SKM-1 treated with dmso at 0.1 percent for 144 hours (cell line): ENCODE measurements around the gene ICE1.

Experiments
- DNase-seq: peaks from one replicate; lab custom pipeline; 2025; ENCODE audit not compliant: unreplicated experiment; lab: John Stamatoyannopoulos, UW

Gene ICE1

DNA sequence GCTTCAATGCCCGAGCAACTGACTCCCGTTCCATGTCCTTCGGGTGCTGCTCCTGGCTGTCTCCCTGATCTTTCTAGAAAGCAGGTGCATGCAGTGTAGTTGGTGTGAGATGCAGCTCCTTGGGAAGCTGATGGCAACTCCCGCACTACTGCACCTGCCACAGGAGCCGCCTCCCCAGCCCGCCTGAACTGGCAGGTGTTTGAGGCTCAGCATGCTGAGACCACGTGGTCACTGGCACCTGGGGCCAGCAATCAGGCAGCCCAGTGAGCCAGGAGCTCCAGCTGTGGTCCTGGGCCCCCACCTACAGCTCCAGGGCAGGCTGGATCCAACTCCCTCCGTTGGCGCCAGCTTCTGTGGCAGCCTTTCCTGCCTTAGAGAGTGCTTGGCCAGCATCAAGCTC is 111.5 kb downstream of the ICE1 start:
- no peak for DNase-seq

DNA sequence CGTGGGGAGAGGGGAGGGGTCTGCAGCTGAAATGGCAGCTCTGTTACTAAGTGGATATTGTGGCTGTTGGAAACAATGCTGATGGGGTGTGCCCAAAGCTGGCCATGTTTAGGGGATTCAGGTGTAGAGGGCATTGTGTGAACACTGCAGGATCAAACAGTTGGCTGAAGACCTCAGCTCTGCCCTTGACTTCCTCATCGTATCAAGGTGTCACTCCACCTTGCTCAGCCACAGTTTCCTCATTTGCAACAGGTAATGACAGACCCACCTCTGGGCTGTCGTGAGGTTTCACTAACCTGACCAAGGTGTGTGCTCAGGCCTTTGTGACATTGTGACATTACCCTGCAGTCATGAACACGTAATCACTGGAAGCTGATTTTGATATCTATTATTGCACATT is 111.9 kb downstream of the ICE1 start:
- DNase-seq: no peak

DNA sequence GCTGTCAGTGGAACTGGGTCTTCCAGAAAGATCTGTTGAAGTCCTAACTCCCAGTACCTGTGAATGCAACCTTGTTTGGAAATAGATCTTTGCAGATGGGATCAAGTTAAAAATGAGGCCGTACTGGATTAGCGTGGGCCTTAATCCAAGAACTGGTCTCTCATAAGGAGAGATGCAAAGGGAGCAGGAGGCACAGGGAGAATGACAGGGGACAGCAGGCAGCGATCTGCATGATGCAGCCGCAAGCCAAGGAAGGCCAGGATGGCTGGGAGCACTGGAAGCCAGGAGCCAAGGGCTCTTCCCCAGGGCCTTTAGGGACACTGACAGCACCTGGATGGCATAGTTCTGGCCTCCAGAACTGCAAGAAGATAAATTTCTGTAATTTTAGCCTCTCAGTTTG is 114.4 kb downstream of the ICE1 start:
- DNase-seq: no peak

DNA sequence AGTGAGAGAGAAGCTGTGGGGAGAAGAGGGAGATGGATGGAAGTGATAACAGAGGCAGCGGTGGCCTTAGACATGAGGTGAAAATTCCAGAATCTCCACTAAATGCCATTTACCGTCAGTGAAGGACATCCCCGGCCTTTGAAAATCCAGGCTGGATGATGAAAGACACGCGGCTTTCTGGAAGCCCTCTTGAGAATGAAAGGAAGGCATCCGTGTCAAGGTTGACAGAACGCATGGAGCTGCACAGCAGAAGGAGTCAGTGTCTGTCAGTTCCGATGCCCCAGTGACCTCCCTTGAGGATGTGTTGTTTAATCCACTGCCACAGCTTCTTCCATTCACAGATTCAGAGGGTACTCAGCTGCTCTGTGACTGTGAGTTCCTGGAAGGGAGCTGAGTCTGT is 114.9 kb downstream of the ICE1 start:
- no peak for DNase-seq

DNA sequence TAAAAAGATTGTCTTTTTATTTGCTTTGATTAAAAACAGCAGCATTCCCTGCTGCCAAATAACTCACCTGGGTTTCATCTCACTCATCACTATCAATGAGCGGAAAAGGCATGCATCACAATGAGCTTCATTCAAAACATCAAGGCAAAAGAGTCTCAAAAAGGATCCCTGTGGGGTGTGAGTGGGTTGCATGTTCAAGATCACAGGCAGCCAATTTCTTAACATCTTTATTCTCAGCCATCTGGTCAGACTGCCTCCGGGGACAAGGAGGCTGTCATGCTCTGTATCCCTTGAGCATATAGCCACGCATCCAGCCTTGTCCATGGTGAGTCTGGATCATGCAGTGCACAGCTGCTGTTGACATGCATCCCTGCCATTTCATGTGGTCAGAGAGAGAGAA is 117.1 kb downstream of the ICE1 start:
- no peak for DNase-seq
